Psoas muscle (tissue), 8 donors: Measurements from ENCODE around the gene AQP5. TPM values are rescaled to one million over a fixed set of nuclear protein-coding genes. Genes with fewer than 3 reads are reported as not detected.
A peak's percentile ranks its signal among the peaks of the same experiment; 100 is the strongest.

Source experiments
- ATAC-seq, 4 donors: fragments of 200-7000 bp; cut with Tn5 transposase; one replicate each; pipeline ENCODE4 v1.9.1; 2020; ENCODE audit warnings: moderate library complexity in 3 of 4, mild to moderate bottlenecking in 2 of 4
- DNase-seq, 2 donors: peaks; one replicate each; pipeline ENCODE4 v3.0.0-alpha.2; 2020
- H3K27ac ChIP-seq: fragments of 200-600 bp; one replicate; pipeline ENCODE4 v1.8.0; 2022
- H3K27me3 ChIP-seq, 3 donors: fragments of 200-600 bp in 1 of 3; one replicate each; pipeline versions ENCODE4 v1.6.1 to v1.8.0; 2013 to 2022; ENCODE audit warnings: low read length in 2 of 3, mild to moderate bottlenecking in 2 of 3, moderate library complexity in 1 of 3; ENCODE audit not compliant: insufficient read depth in 3 of 3
- H3K36me3 ChIP-seq, 2 donors: fragments of 200-600 bp in 1 of 2; one replicate each; pipeline versions ENCODE4 v1.6.1 to v1.8.0; 2013 to 2022; ENCODE audit warnings: low read depth in 1 of 2, mild to moderate bottlenecking in 1 of 2, moderate library complexity in 1 of 2; ENCODE audit not compliant: insufficient read depth in 1 of 2
- H3K4me1 ChIP-seq: fragments of 200-600 bp; one replicate; pipeline ENCODE4 v1.8.0; 2022
- H3K4me3 ChIP-seq: fragments of 200-600 bp; one replicate; pipeline ENCODE4 v1.8.0; 2022; ENCODE audit warnings: mild to moderate bottlenecking
- H3K9me3 ChIP-seq: fragments of 200-600 bp; one replicate; pipeline ENCODE4 v1.8.0; 2022
- CTCF ChIP-seq: fragments of 200-600 bp; IDR thresholded peaks from one replicate; pipeline ENCODE4 v1.8.0; 2022; ENCODE audit warnings: antibody characterized with exemption
- WGBS, 3 donors: extraction: QIAGEN DNeasy Blood & Tissue Kit; methylation state at CpG; one replicate each; pipeline versions ENCODE4 v1.1.6 to v1.1.7; 2013; 5-methylcytosine and 5-hydroxymethylcytosine counted together
- intact Hi-C, 2 donors: fragments of 100-400 bp; cut with DNase I; formaldehyde crosslinking; loops; one replicate each; pipeline versions ENCODE4 v1.11.0 to v1.14.2; 2022
- polyA plus RNA-seq, 3 donors: library from polyadenylated mRNA; stranded (reverse); fragments of 200-250 nt; gene quantifications; one replicate each; pipeline ENCODE4 v1.2.3, GENCODE V29; 2013
- total RNA-seq, 4 donors: library from RNA; stranded (reverse); fragmentation: NEBNext Ultra II Directional in 2 of 4; extraction: Animal tissue kit (Norgen Biotek cat#: 25700) in 2 of 4; gene quantifications; one replicate each; pipeline versions ENCODE4 v1.2.1 to v1.2.4, GENCODE V29; 2021 to 2023
- donor health status: healthy with polysubstance abuse.
- donor health status: DM: no; HTN: no; CAD: no; lungs with moderate emphysema.
- donor health status: Bipolar disorder and iron deficiency.
- donor health status: healthy.
- donor health status: DM: yes; HTN: yes; CAD: no.
- donor health status: DM: no; HTN: no; CAD: no.
- donor health status: DM: no; HTN: no; CAD: no.
- donor health status: DM: yes; HTN: yes; CAD: no.

Gene AQP5
- total and polyA plus RNA-seq, 7 donors = 0.05 TPM; not detected in 6

GRCh38 chr12:49980501-49981349 is 19.1 kb downstream of the AQP5 start:
- H3K9me3 ChIP-seq = no peaks in the 10 kb centered on the region
- intact Hi-C loops = no loop called here
- peak in 1 of 2 donors; percentile 21 for DNase-seq
- H3K27ac ChIP-seq = no peak overlapping the region
- H3K36me3 ChIP-seq = no peaks in the 10 kb centered on the region
- H3K4me3 ChIP-seq = no peak overlapping the region
- 94 to 96% (median 95%) methylated on average over 10 of the region's 10 CpGs for WGBS, 3 donors
- ATAC-seq = no peak
- no peaks in the 10 kb centered on the region for H3K4me1 ChIP-seq
- H3K27me3 ChIP-seq = no peaks in the 10 kb centered on the region
- TF ChIP-seq CTCF = no peak

- TF ChIP-seq CTCF = no peak
- ATAC-seq (no peak), DNase-seq (no peak)
- H3K27me3 ChIP-seq = no peaks in the 10 kb centered on the region
- no peaks in the 10 kb centered on the region for H3K4me1 ChIP-seq
- no peaks in the 10 kb centered on the region for H3K36me3 ChIP-seq
- intact Hi-C loops = no loop called here
- no peaks in the 10 kb centered on the region for H3K9me3 ChIP-seq
- H3K27ac ChIP-seq = no peak overlapping the region
- H3K4me3 ChIP-seq = no peak overlapping the region
- WGBS, 3 donors = 88 to 93% (median 90%) methylated on average over 7 of the region's 7 CpGs
These were observed 20.8 kb downstream of the AQP5 start for GRCh38 chr12:49982246-49983087.

- Histone ChIP-seq H3K27me3 (no peaks in the 10 kb centered on the region), H3K27ac (no peak overlapping the region), H3K4me1 (no peaks in the 10 kb centered on the region), H3K36me3 (no peaks in the 10 kb centered on the region), H3K4me3 (no peak overlapping the region), H3K9me3 (no peaks in the 10 kb centered on the region)
- WGBS, 3 donors = 4 to 13% (median 9%) methylated on average over 8 of the region's 8 CpGs
- ATAC-seq (peak in 1 of 4 donors; percentile 57), DNase-seq (no peak)
- intact Hi-C loops = no loop called here
- TF ChIP-seq CTCF = no peak
These were observed 22.2 kb downstream of the AQP5 start for GRCh38 chr12:49983892-49984291.

- TF ChIP-seq CTCF = no peak
- H3K4me3 ChIP-seq = no peak overlapping the region
- no peaks in the 10 kb centered on the region for H3K36me3 ChIP-seq
- WGBS, 3 donors = 72 to 80% (median 79%) methylated on average over 9 of the region's 9 CpGs
- intact Hi-C loops = no loop called here
- H3K27me3 ChIP-seq = no peaks in the 10 kb centered on the region
- H3K9me3 ChIP-seq = no peaks in the 10 kb centered on the region
- no peaks in the 10 kb centered on the region for H3K4me1 ChIP-seq
- DNase-seq (no peak), ATAC-seq (no peak)
- no peak overlapping the region for H3K27ac ChIP-seq
These were observed 23.0 kb downstream of the AQP5 start for GRCh38 chr12:49984476-49985359.
